IPS-15b (cell line): ENCODE data around the gene CCDC78.
A peak's percentile ranks its signal among the peaks of the same experiment; 100 is the strongest.
"Not testable (repeated sequence)": the region's sequence is repeated elsewhere in the genome, so short reads cannot be mapped to it uniquely, and the experiment has no call there.

Source experiments
- H3K27me3 ChIP-seq: one replicate; pipeline ENCODE4 v1.6.1; 2013; ENCODE audit warnings: low read length; ENCODE audit not compliant: control insufficient read depth, insufficient read depth
- H3K36me3 ChIP-seq: one replicate; pipeline ENCODE4 v1.6.1; 2013; ENCODE audit warnings: low read length; ENCODE audit not compliant: control insufficient read depth, insufficient read depth
- H3K4me1 ChIP-seq: one replicate; pipeline ENCODE4 v1.6.1; 2013; ENCODE audit warnings: mild to moderate bottlenecking, low read length; ENCODE audit not compliant: control insufficient read depth, insufficient read depth
- H3K4me3 ChIP-seq: one replicate; pipeline ENCODE4 v1.5.1; 2013; ENCODE audit warnings: low read depth, low read length
- H3K9ac ChIP-seq: one replicate; pipeline ENCODE4 v1.6.1; 2013; ENCODE audit warnings: low read depth, mild to moderate bottlenecking, low read length
- H3K9me3 ChIP-seq: one replicate; pipeline ENCODE4 v1.6.1; 2013; ENCODE audit warnings: mild to moderate bottlenecking, low read length; ENCODE audit not compliant: control insufficient read depth, insufficient read depth

Gene CCDC78

GRCh38 chr16:743794-744500 lies 17.7 kb upstream of the CCDC78 start:
- no peaks in the 10 kb centered on the region for H3K9me3 ChIP-seq
- peaks cover 3% of the 10 kb centered on the region for H3K4me1 ChIP-seq
- H3K36me3 ChIP-seq, result no peaks in the 10 kb centered on the region
- no peaks in the 10 kb centered on the region for H3K27me3 ChIP-seq
- no peak overlapping the region for H3K9ac ChIP-seq
- no peak overlapping the region for H3K4me3 ChIP-seq

- H3K9me3 ChIP-seq, H3K36me3 ChIP-seq, H3K9ac ChIP-seq, H3K27me3 ChIP-seq, H3K4me1 ChIP-seq, H3K4me3 ChIP-seq: not testable (repeated sequence)
Observed at GRCh38 chr16:742894-743293, 16.7 kb upstream of the CCDC78 start.

GRCh38 chr16:741986-742629 lies 15.9 kb upstream of the CCDC78 start:
- no peaks in the 10 kb centered on the region for H3K9me3 ChIP-seq
- no peak overlapping the region for H3K4me3 ChIP-seq
- H3K4me1 ChIP-seq, result peaks cover 3% of the 10 kb centered on the region
- no peaks in the 10 kb centered on the region for H3K36me3 ChIP-seq
- H3K27me3 ChIP-seq, result no peaks in the 10 kb centered on the region
- H3K9ac ChIP-seq, result no peak overlapping the region

- Histone ChIP-seq H3K4me1 (peaks cover 3% of the 10 kb centered on the region), H3K9ac (peak within 1 kb of the TSS; percentile 88), H3K4me3 (peak within 1 kb of the TSS; percentile 74), H3K36me3 (peaks cover 6% of the 10 kb centered on the region), H3K27me3 (no peaks in the 10 kb centered on the region), H3K9me3 (no peaks in the 10 kb centered on the region)
Observed at GRCh38 chr16:740764-741505, 14.7 kb upstream of the CCDC78 start, which contains the start of gene CIAO3. CIAO3 (minus strand) TSS chr16:740997; CDS start chr16:740985, 12 bp downstream.

GRCh38 chr16:740459-740763 lies 14.2 kb upstream of the CCDC78 start:
- H3K4me3 ChIP-seq, result peak overlapping the region; percentile 72
- H3K9me3 ChIP-seq, result no peaks in the 10 kb centered on the region
- H3K4me1 ChIP-seq, result peaks cover 3% of the 10 kb centered on the region

GRCh38 chr16:739560-740458 lies 13.6 kb upstream of the CCDC78 start:
- peaks cover 3% of the 10 kb centered on the region for H3K4me1 ChIP-seq
- peak overlapping the region; percentile 76 for H3K9ac ChIP-seq
- peaks cover 15% of the 10 kb centered on the region for H3K36me3 ChIP-seq
- no peaks in the 10 kb centered on the region for H3K9me3 ChIP-seq
- no peaks in the 10 kb centered on the region for H3K27me3 ChIP-seq
- peak overlapping the region; percentile 72 for H3K4me3 ChIP-seq

More at GRCh38 chr16:740459-740763, 14.2 kb upstream of the CCDC78 start:
- no peaks in the 10 kb centered on the region for H3K27me3 ChIP-seq
- peak overlapping the region; percentile 76 for H3K9ac ChIP-seq
- peaks cover 10% of the 10 kb centered on the region for H3K36me3 ChIP-seq

- Histone ChIP-seq H3K9me3 (no peaks in the 10 kb centered on the region), H3K9ac (no peak overlapping the region), H3K4me3 (no peak overlapping the region), H3K4me1 (peaks cover 3% of the 10 kb centered on the region), H3K36me3 (peaks cover 35% of the 10 kb centered on the region), H3K27me3 (no peaks in the 10 kb centered on the region)
Observed at GRCh38 chr16:736936-737481, 10.8 kb upstream of the CCDC78 start.

- H3K9me3 ChIP-seq, result no peaks in the 10 kb centered on the region
- no peak overlapping the region for H3K9ac ChIP-seq
- H3K4me3 ChIP-seq, result no peak overlapping the region
- no peaks in the 10 kb centered on the region for H3K27me3 ChIP-seq
- H3K36me3 ChIP-seq, result peaks cover 37% of the 10 kb centered on the region
- H3K4me1 ChIP-seq, result peaks cover 3% of the 10 kb centered on the region
Observed at GRCh38 chr16:735982-736453, 9.8 kb upstream of the CCDC78 start.

GRCh38 chr16:734981-735881 lies 9.0 kb upstream of the CCDC78 start:
- H3K27me3 ChIP-seq, result no peaks in the 10 kb centered on the region
- no peak overlapping the region for H3K9ac ChIP-seq
- no peak overlapping the region for H3K4me3 ChIP-seq
- H3K4me1 ChIP-seq, result peaks cover 3% of the 10 kb centered on the region
- H3K36me3 ChIP-seq, result peaks cover 41% of the 10 kb centered on the region
- no peaks in the 10 kb centered on the region for H3K9me3 ChIP-seq

GRCh38 chr16:734208-734980 lies 8.2 kb upstream of the CCDC78 start:
- H3K4me3 ChIP-seq, result no peak overlapping the region
- no peaks in the 10 kb centered on the region for H3K27me3 ChIP-seq
- no peak overlapping the region for H3K9ac ChIP-seq
- no peaks in the 10 kb centered on the region for H3K4me1 ChIP-seq
- H3K36me3 ChIP-seq, result peaks cover 41% of the 10 kb centered on the region
- no peaks in the 10 kb centered on the region for H3K9me3 ChIP-seq
